ENCODE results near the gene TBC1D14. TPM values are rescaled to one million over a fixed set of nuclear protein-coding genes. Genes with fewer than 3 reads are reported as not detected.
A peak's percentile ranks its signal among the peaks of the same experiment; 100 is the strongest.

TBC1D14 gene
- 39.4 and 42.1 TPM in 2 replicates for total RNA-seq

GRCh38 chr4:6909113-6909969, at the start of gene TBC1D14:
Gene TBC1D14 (plus strand): TSS chr4:6909826. CDS start chr4:6923390, 13,564 bp downstream.
- no peak for TF ChIP-seq CTCF (IDR thresholded peaks at IDR 0.05; ENCODE audit: extremely low read depth, low read depth, low read length)
- H3K9me3 ChIP-seq (ENCODE audit: low read depth, low read length), result no peaks in the 10 kb centered on the region
- DNase-seq (ENCODE audit: insufficient read length, low spot score, missing footprints), result peak; percentile 99
- peaks cover 24% of the 10 kb centered on the region for H3K27me3 ChIP-seq (ENCODE audit: insufficient read depth, low read length)
- H3K4me3 ChIP-seq (ENCODE audit: insufficient read depth, low read length), result peak within 1 kb of the TSS; percentile 90
- H2AFZ ChIP-seq (ENCODE audit: low read length), result peak within 1 kb of the TSS; percentile 90
- peaks cover 20% of the 10 kb centered on the region for H4K20me1 ChIP-seq (ENCODE audit: insufficient read depth, low read length)
- peaks cover 17% of the 10 kb centered on the region for H3K4me1 ChIP-seq (ENCODE audit: insufficient read depth, low read length)
- peaks cover 15% of the 10 kb centered on the region for H3K79me2 ChIP-seq (ENCODE audit: insufficient read depth, low read length)
- H3K4me2 ChIP-seq (ENCODE audit: insufficient read depth, low read length), result peak within 1 kb of the TSS; percentile 97
- H3K27ac ChIP-seq (ENCODE audit: low read depth, low read length), result peak within 1 kb of the TSS; percentile 86
- no peaks in the 10 kb centered on the region for H3K36me3 ChIP-seq (ENCODE audit: insufficient read depth, low read length)

GRCh38 chr4:6868386-6868785, 41.2 kb upstream of the TBC1D14 start:
- peaks cover 27% of the 10 kb centered on the region for H3K36me3 ChIP-seq (ENCODE audit: insufficient read depth, low read length)
- DNase-seq (ENCODE audit: insufficient read length, low spot score, missing footprints), result no peak
- no peak overlapping the region for H3K4me3 ChIP-seq (ENCODE audit: insufficient read depth, low read length)
- peaks cover 2% of the 10 kb centered on the region for H3K79me2 ChIP-seq (ENCODE audit: insufficient read depth, low read length)
- no peak for TF ChIP-seq CTCF (IDR thresholded peaks at IDR 0.05; ENCODE audit: extremely low read depth, low read depth, low read length)
- no peaks in the 10 kb centered on the region for H3K27me3 ChIP-seq (ENCODE audit: insufficient read depth, low read length)
- H3K27ac ChIP-seq (ENCODE audit: low read depth, low read length), result no peak overlapping the region
- H3K4me2 ChIP-seq (ENCODE audit: insufficient read depth, low read length), result no peak overlapping the region
- no peaks in the 10 kb centered on the region for H3K9me3 ChIP-seq (ENCODE audit: low read depth, low read length)
- H4K20me1 ChIP-seq (ENCODE audit: insufficient read depth, low read length), result peaks cover 4% of the 10 kb centered on the region
- no peak overlapping the region for H2AFZ ChIP-seq (ENCODE audit: low read length)
- no peaks in the 10 kb centered on the region for H3K4me1 ChIP-seq (ENCODE audit: insufficient read depth, low read length)

- no peak for TF ChIP-seq CTCF (IDR thresholded peaks at IDR 0.05; ENCODE audit: extremely low read depth, low read depth, low read length)
- Histone ChIP-seq H3K4me3 (ENCODE audit: insufficient read depth, low read length) (no peak overlapping the region), H3K4me1 (ENCODE audit: insufficient read depth, low read length) (no peaks in the 10 kb centered on the region), H3K27ac (ENCODE audit: low read depth, low read length) (no peak overlapping the region), H2AFZ (ENCODE audit: low read length) (no peak overlapping the region), H3K79me2 (ENCODE audit: insufficient read depth, low read length) (peaks cover 6% of the 10 kb centered on the region), H3K36me3 (ENCODE audit: insufficient read depth, low read length) (peaks cover 31% of the 10 kb centered on the region), H3K4me2 (ENCODE audit: insufficient read depth, low read length) (no peak overlapping the region), H3K27me3 (ENCODE audit: insufficient read depth, low read length) (no peaks in the 10 kb centered on the region), H3K9me3 (ENCODE audit: low read depth, low read length) (no peaks in the 10 kb centered on the region), H4K20me1 (ENCODE audit: insufficient read depth, low read length) (peaks cover 8% of the 10 kb centered on the region)
- peak; percentile 50 for DNase-seq (ENCODE audit: insufficient read length, low spot score, missing footprints)
Observed at GRCh38 chr4:6869944-6870343, 39.7 kb upstream of the TBC1D14 start.

GRCh38 chr4:6873291-6873690, 36.3 kb upstream of the TBC1D14 start:
- no peak overlapping the region for H3K4me2 ChIP-seq (ENCODE audit: insufficient read depth, low read length)
- H2AFZ ChIP-seq (ENCODE audit: low read length), result no peak overlapping the region
- peak; percentile 15 for DNase-seq (ENCODE audit: insufficient read length, low spot score, missing footprints)
- H3K27me3 ChIP-seq (ENCODE audit: insufficient read depth, low read length), result no peaks in the 10 kb centered on the region
- TF ChIP-seq CTCF (IDR thresholded peaks at IDR 0.05; ENCODE audit: extremely low read depth, low read depth, low read length), result no peak
- peaks cover 10% of the 10 kb centered on the region for H3K4me1 ChIP-seq (ENCODE audit: insufficient read depth, low read length)
- H3K36me3 ChIP-seq (ENCODE audit: insufficient read depth, low read length), result peaks cover 41% of the 10 kb centered on the region
- no peak overlapping the region for H3K27ac ChIP-seq (ENCODE audit: low read depth, low read length)
- H3K4me3 ChIP-seq (ENCODE audit: insufficient read depth, low read length), result no peak overlapping the region
- peaks cover 6% of the 10 kb centered on the region for H3K79me2 ChIP-seq (ENCODE audit: insufficient read depth, low read length)
- H4K20me1 ChIP-seq (ENCODE audit: insufficient read depth, low read length), result peaks cover 13% of the 10 kb centered on the region
- no peaks in the 10 kb centered on the region for H3K9me3 ChIP-seq (ENCODE audit: low read depth, low read length)

All from osteoblast (primary cell).